ENCODE data around the gene FCGBP.
"Not testable (repeated sequence)": the region's sequence is repeated elsewhere in the genome, so short reads cannot be mapped to it uniquely, and the experiment has no call there.

FCGBP gene

DNA sequence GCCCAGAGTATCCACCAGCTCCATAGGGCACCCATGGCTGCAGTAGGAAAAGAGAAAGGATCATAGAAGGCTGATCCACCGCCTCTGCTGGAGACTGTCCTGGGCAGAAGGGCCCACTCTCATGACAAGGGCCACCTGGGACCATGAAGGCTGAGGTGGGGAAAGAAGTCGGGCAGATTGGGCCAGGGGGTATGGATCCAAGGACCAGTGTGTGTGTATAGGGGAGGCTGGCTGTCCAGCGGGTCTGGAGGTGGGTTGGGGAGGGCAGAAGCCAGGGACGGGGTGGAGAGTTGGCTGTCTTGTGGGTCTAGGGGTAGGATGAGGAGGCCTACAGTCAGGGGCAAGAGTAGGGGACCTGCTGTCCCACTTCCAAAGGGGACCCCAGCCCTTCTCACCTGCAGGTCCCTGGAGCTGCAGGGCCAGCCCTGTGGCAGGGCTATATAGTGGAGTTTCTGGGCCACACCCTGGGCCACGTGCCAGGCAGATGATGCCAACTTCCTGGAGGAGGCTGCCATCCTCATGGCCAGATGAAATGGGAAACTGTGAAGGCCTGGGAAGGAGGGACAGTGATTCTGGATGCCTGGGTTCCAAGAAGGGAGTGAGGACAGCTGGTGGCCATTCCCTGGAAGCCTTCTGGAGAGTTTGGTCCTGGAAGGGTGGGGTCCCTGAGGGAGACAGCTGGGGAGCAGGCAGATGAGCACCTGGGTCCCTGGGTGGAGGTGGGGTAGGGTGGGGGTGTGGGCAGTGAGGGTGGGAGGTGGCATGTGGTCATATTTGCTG is at the start of gene FCGBP:
Gene FCGBP (minus strand): TSS at position 51 of the 780 bp plus-strand sequence.
- DNase-seq, result no peak

DNA sequence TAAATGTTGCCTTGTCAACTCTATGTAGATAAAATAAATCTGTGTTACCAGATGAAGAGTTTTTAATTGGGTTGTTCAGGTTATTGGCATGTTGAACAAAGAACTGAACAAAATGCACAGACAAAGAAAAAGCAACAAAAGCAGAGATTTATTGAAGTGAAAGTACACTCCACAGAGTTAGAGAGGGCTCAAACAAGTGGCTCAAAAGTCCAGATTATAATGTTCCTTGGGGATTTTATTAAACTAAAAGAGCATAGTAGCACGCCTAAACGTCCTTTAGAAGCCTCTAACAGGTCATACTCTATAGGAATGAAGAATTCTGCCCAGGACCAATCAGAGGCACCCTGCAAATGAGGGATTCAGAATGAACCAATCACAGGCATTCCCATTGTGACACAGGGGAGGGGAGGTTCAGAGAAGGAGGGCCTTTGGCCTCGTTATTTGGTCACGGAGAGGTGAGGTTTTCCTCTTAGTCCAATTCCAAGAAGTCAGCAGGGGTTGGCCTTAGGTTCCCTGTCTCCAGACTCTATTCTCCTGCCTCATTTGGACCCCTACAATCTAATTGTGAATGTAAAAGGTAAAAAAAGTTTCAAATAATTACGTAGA is 49.4 kb upstream of the FCGBP start:
- no peak for DNase-seq

DNA sequence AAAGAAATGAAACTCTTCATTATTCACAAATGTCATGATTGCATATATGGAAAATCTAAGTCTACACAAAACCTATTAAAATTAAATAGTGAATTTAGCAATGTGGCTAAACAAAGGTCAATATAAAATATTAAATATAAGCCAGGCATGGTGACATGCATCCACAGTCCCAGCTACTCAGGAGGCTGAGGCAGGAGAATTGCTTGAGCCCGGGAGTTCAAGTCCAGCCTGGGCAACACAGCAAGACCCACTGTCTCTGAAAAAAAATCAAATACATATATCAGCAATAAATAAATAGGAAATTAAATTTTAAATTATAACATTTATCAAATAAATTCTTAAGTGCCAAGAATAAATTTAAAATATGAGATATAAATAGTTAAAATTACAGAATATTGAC is 48.4 kb upstream of the FCGBP start:
- no peak for DNase-seq

DNA sequence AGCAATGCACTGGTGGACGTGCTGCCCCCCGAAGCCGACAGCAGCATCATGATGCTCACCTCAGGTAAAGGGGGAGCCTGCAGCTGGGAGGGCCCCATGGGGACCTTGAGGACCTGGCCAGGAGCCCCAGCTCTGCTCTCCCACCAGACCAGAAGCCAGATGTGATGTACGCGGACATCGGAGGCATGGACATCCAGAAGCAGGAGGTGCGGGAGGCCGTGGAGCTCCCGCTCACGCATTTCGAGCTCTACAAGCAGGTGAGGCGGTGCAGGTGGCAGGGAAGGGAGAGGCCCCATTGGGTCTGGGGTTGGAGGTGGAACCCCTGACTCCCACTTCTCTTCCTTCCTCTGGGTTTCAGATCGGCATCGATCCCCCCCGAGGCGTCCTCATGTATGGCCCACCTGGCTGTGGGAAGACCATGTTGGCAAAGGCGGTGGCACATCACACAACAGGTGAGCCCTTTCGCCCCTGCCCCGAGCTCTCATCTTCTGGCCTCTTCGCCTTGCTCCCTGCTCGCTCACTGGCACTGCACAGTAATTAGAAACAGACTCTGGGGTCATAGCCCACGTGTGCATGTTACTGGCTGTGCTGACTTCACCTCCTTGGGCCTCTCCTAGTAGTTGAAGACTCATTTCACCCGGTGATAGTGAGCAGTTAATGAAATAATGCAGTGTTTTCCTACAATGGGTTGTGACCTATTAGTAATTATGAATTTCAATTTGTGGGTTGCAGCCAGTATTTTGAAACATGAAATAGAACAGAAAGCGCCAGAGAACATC is 40.1 kb upstream of the FCGBP start:
- DNase-seq, result no peak

DNA sequence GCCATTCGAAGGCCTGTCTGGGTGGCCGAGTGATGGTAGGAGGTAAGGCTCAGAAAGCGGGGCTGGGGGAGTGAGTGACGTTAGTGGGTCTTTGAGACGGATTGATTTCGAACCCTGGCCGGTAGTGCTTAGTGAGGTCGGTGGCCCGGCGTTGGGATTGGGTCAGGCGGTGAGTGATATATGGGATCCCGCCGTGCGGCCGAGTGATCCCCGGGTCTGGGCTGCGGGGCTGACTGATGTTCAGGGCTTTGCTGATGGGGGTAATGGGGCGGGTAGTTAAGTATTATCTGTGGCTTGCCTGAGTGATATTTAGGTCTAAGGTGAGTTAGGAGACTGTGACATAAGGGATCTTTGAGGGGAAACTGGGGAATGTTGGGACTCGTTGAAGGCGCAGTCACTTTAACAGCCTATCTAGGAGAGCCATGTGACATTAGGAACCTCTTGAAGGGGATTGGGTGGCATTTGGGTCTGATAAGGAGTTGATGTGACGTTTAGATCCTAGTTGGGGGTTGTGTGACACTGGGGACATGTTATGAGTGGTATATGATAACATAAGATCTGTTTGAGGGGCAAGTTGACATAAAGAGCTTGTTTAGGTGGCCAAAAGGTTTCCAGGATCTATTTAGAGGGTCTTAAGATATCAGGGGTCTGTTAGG is 37.1 kb upstream of the FCGBP start:
- DNase-seq, result no peak

DNA sequence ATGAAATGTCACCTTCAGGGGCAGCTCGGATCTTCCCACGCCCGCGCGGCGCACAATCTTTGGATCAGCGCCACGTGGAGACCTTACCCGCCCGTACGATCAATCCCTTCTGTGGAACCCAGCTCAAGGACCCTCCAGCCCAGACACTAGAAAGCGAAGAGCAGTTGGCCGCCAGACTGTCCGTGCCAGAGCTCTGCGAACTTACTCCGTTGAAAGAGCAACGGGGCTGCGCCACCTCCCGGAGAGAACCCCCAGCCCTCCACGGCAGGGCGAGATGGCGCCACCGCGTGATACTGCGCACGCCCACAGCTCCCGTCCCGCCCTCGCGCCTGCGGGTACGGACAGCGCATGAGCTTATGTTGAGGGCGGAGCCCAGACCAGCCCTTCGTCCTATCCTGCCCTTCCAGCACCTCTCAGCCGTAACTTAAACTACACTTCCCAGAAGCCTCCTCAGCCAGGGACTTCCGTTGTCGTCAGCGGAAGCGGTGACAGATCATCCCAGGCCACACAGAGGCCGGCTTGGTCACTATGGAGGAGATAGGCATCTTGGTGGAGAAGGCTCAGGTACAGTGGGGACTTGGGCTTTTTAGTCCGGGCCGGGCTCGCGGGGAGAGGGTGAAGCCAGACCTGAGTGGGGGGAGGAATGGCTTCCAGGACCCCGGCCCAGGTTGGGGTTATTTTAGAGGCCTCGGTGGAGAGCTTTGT is 36.4 kb upstream of the FCGBP start, which contains the start of gene PSMC4:
Gene PSMC4 (plus strand): TSS at position 491 of the 705 bp plus-strand sequence. CDS start 38 bp downstream, at position 529.
- peak; percentile 99 for DNase-seq

DNA sequence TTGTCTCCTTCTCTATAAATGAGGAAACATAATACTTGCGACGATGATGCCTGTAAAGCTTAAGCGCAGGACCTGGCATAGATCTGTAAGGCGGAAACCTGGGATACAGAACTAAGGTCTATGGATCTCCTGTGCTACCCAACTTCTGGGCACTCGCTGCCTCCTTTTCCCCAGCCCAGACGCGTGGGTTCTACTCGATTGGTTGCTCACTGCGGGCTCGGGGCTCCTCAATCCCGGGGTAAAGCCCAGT is 35.9 kb upstream of the FCGBP start:
- no peak for DNase-seq

DNA sequence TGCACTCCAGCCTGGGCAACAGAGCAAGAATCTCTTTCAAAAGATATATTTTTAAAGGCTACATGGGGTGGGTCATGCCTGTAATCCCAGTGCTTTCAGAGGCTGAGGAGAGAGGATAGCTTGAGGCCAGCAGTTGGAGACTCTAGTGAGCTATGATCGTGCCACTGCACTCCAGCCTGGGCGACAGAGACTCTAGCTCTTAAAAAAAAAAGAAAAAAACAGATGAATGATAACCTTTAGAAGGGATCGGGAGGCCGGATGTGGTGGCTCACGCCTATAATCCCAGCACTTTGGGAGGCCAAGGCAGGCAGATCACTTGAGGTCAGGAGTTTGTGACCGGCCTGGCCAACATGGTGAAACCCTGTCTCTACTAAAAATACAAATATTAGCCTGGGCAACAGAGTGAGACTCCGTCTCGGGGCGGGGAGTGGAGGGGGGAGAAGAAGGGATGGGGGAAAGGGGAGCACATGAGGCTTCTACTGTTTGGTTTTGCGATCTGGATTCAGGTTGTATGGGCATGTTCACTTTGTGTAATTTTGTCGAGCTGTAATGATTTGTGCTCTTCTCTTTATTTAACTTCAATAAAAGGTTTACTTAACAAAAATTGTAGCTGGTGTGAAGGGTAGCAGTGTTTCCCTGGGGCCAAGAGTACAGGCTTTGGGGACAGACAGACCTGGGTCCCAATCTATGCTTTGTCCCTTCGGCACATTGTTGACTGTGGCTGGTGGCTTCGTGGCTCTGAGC is 35.4 kb upstream of the FCGBP start:
- peak in 1 of 2 donors; percentile 32 for DNase-seq

DNA sequence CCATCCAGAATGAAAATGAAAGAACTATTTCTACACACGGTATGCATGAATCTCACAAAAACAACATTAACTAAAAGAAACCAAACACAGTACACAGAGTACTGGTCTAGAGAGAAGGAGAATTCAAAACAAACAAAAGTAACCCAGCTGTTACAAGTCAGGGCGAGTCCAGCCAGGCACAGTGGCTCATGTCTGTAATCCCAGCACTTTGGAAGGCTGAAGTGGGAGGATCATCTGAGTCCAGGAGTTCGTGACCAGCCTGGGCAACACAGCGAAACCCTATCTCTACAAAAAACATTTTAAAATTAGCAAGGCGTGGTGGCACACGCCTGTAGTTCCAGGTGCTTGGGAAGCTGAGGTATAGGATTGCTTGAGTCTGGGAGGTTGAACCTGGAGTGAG is 34.8 kb upstream of the FCGBP start:
- no peak for DNase-seq

DNA sequence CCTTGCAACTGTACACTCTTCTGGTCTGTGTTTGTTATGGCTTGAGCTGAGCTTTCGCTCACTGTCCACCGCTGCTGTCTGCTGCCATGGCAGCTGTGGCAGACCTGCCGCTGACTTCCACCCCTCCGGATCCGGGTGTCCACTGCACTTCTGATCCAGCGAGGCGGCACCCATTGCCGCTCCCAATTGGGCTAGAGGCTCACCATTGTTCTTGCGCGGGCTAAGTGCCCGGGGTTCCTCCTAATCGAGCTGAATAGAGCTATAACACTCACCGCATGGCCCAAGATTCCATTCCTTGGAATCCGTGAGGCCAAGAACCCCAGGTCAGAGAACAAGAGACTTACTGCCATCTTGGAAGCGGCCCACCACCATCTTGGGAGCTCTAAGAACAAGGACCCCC is 34.4 kb upstream of the FCGBP start:
- DNase-seq, result no peak

DNA sequence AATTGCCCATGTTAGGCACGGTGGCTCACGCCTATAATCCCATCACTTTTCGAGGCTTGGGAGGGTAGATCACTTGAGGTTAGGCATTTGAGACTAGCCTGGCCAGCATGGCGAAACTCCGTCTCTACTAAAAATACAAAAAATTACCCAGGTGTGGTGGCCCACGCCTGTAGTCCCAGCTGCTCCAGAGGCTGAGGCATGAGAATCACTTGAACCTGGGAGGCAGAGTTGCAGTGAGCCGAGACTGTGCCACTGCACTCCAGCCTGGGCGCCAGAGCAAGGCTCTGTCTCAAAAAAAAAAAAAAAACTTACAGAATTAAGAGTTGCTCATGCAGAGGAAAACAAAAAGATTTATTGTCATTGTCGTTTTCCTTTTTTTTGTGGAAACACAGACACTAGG is 33.1 kb upstream of the FCGBP start:
- no peak for DNase-seq

DNA sequence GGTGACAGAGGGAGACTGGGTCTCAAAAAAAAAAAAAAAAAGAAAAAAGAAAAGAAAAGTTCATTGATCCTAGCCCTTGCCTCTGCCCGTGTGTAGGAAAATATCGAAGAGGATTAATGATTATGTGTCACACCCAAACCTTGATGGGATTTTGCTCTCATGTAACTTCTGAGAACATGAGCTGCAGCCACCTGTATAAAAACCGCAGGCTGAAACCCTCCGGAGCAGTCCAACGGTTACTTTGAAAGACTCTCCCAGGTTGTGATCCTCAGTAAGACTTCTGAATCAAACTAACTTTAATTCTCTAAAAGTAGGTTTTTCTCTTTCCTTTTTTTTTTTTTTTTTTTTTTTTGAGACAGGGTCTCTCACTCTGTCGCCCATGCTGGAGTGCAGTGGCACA is 32.2 kb upstream of the FCGBP start:
- DNase-seq, result no peak

DNA sequence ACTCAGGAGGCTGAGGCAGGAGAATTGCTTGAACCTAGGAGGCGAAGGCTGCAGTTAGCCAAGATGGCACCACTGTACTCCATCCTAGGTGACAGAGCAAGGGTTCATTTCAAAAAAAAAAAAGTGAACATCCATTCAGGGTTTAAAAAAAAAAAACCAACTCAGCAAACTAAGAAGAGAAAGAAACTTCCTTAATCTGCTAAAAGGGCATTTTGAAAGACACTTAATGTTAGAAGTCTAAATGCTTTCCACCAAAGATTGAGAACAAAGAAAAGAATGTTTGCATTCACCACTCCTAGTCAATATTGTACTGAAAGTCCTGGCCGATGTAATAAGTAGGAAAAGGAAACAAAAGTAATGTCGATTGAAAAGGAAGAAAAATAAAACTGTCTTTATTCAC is 29.5 kb upstream of the FCGBP start:
- DNase-seq, result no peak

DNA sequence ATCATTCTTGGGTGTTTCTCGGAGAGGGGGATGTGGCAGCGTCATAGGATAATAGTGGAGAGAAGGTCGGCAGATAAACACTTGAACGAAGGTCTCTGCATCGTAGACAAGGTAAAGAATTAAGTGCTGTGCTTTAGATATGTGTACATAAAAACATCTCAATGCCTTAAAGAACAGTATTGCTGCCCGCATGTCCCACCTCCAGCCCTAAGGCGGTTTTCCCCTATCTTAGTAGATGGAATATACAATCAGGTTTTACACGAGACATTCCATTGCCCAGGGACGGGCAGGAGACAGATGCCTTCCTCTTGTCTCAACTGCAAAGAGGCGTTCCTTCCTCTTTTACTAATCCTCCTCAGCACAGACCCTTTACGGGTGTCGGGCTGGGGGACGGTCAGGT is 25.0 kb upstream of the FCGBP start:
- DNase-seq, result not testable (repeated sequence)

DNA sequence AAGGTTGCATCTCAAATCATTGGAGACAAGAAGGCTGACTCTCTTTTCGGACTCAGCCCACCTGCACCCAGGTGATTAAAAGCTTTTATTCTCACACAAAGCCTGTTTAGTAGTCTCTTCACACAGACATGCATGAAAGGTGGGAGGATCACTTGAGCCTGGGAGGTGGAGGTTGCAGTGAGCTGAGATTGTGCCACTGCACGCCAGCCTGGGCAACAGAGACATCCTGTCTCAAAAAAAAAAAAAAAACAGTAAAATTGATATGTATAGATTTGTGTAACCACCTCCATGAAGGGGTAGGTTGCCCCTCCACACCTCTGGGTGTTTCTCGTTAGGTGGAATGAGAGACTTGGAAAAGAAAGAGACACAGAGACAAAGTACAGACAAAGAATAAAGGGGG is 24.5 kb upstream of the FCGBP start:
- DNase-seq, result not testable (repeated sequence)

DNA sequence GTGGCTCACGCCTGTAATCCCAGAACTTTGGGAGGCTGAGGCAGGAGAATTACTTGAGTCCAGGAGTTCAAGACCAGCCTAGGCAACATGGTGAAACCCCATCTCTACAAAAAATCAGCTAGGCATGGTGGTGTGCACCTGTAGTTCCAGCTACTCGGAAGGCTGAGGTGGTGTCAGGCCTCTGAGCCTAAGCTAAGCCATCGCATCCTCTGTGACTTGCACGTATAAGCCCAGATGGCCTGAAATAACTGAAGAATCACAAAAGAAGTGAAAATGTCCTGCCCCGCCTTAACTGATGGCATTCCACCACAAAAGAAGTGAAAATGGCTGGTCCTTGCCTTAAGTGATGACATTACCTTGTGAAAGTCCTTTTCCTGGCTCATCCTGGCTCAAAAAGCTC is 23.5 kb upstream of the FCGBP start:
- not testable (repeated sequence) for DNase-seq

DNA sequence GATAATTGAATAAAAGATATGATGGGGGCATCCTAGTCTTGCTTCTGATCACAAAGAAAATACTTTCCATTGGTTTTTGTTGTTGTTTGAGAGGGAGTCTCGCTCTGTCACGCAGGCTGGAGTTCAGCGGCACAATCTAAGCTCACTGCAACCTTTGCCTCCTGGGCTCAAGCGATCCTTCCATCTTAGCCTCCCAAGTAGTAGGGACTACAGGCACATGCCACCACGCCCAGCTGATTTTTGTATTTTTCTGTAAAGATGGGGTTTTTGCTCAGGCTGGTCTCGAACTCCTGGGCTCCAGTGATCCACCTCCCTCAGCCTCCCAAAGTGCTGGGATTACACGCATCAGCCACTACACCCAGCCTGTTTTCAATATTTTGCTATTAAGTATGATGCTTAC is 19.5 kb upstream of the FCGBP start:
- no peak for DNase-seq

DNA sequence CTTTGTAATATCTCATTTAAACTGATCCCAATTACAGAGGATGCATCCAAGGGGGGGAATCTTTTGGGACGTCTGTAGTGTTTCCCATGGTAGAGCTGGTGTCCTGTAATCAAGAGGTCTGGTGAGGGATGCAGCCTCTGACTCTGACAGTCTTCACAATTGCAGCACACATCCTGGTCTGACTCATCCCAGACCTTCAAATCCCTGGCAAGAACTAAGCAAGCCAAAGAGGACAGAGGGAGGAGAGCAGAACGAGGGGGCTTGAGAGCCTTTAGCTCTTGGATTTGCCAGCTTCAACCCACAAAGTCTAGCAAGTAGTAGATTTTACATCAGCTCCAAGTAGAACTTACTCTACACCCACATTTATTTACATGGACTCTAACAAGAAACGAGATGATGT is 17.3 kb upstream of the FCGBP start:
- no peak for DNase-seq

DNA sequence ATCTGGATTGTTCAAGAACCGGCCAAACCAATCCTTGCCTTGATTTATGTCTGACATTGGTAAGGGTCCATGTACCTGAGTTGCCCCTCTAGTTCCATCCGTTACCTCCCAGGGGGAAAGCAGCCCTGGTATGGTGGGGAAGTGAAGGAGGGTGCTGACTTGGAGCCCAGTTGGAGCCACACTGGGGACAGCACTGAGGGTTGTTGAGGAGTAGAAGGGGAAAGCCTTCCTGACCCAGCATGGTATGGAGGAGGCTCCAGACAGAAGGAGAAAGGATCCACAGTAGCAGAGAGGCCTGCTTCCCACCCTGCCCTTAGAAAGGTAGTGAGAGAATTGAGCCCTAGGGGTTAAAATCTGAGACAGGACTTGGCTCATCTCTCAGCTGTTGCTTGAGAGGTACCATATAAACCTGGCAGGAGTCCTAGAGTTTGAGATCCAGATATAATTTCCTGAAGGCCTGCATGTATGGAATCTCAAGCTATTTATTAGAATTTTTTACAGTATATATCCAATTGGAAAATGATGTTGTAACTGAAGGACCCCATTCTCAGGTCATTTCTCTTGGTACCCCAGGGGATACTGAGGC is 16.7 kb upstream of the FCGBP start:
- no peak for DNase-seq

DNA sequence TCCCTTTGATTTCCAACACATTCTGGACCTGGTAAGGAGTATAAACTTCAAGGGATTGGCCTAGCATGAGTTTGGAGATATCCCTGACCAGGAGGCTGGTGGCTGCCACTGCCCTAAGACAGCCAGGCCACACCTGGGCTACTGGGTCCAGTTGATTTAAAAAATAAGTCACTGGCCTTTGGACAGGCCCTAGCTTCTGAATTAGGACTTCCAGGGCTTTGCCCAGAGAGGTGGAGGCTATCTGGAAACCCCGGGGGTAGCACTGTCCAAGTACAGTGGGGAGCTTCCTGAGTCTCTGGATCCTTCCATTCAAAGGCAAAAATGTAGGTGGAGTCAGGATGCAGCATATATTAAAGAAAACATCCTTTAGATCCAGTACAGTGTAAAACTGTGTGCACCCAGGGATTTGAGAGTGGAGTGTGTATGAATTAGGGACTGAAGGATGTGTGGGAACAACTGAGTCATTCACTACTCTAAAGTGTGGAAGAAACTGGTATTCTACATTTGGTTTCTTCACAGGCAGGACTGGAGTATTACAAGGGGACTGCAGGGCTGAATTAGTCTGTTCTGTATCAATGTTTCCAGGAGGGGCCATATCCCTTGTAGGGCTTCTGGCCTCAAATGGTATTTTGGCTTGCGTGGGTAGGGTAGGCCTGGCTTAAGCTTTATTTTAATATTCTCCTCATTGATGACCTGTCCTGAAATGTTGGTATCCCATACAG is 14.8 kb upstream of the FCGBP start:
- DNase-seq, result no peak

DNA sequence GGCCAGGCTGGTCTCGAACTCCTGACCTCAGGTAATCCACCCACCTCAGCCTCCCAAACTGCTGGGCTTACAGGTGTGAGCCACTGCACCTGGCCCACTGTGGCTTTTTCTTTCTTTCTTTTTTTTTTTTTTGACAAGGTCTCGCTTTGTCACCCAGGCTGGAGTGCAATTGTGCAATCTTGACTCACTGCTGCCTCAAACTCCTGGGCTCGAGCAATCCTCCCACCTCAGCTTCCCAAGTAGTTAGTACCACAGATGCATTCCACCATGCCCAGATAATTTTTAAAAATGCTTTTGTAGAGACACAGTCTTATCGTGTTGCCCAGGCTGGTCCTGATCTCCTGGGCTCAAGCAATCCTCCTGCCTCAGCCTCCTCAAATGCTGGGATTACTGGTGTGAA is 12.1 kb upstream of the FCGBP start:
- no peak for DNase-seq

Data from CD4-positive, alpha-beta T cell treated with Interleukin-1 beta for 1 hour (primary cell).